ENCODE results near the gene ZFHX3. TPM values are rescaled to one million over a fixed set of nuclear protein-coding genes. Genes with fewer than 3 reads are reported as not detected.

The ZFHX3 gene
- total and polyA plus RNA-seq, 10 of the 15 experiments (the other 5 are each of a cell fraction or from before 2014, with no cell fraction given) = 0.68 to 8.6 (median 2.0) TPM

DNA sequence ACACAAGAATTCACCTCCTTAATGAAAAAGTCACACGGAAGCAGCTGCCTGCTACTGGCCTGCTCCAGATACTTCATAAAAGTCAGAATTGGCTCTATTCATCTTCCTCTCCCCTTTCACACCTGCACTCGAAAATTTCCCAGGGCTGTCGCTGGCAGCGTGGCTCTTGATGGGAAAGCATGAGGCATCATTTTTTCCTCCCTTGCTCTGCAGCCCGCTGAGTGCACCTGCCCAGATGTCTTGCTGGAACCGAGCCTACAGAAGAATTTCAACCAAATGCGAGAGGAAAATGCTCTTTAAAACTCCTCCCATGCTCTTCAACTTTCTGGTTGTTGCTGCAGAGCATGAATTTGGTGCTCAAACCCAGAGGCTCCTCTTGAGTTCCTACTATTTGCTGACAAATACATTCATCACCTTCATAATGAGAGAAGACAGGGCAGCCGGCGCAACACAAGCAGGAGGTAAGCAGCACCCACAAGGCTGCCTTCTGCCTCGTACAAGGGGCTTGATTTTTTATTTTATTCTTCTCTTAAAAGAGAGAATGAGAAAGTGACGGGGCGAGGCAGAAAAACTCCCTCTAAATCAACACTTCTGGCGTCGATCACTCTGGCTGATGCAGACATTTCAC, 146.8 kb downstream of the ZFHX3 start:
- 84% methylated on average over 14 of the region's 14 CpGs for WGBS (ENCODE audit: insufficient coverage, insufficient replicate concordance, low lambda C conversion rate, missing lambda C conversion rate)
- DNase-seq (ENCODE audit: low read depth, low spot score) (no peak), FAIRE-seq (no peak), ATAC-seq (no peak)
- H3K9me3 ChIP-seq (replicated peaks; ENCODE audit: control insufficient read depth, insufficient read depth, low read length) = no peaks in the 10 kb centered on the region
- POLR2A ChIA-PET = no interaction called here
- no peak overlapping the region for H3K27ac ChIP-seq (ENCODE audit: control insufficient read depth, insufficient read depth)
- intact Hi-C loops (cut with micrococcal nuclease; ENCODE audit: unreplicated experiment) = no loop called here
- H3K36me3 ChIP-seq (ENCODE audit: control insufficient read depth in 2 of 2, insufficient read depth in 2 of 2, low read length in 1 of 2) = no peaks in the 10 kb centered on the region; a peak in 1 of 4 replicates
- no TSS peak for BruUV-seq (replicated peaks)
- no peaks in the 10 kb centered on the region for H3K27me3 ChIP-seq (replicated peaks in 1 of 2; ENCODE audit: control insufficient read depth in 2 of 2, insufficient read depth in 2 of 2, low read length in 1 of 2)
- H2AFZ ChIP-seq (ENCODE audit: control insufficient read depth, low read depth, low read length) = no peak overlapping the region
- in situ Hi-C loops (cut with MboI) = no loop called here
- no peaks in the 10 kb centered on the region for H3K79me2 ChIP-seq (ENCODE audit: control insufficient read depth, insufficient read depth, low read length)
- CTCF ChIA-PET = no interaction called here
- no peaks in the 10 kb centered on the region for H4K20me1 ChIP-seq (ENCODE audit: control insufficient read depth, insufficient read depth)
- H3K4me2 ChIP-seq (ENCODE audit: control insufficient read depth, insufficient read depth) = no peak overlapping the region
- H3K9ac ChIP-seq (ENCODE audit: control insufficient read depth, insufficient read depth, low read length) = no peak overlapping the region
- no peak overlapping the region for H3K4me3 ChIP-seq
- SMC1A ChIA-PET (ENCODE audit: uncharacterized antibody, unreplicated experiment) = no interaction called here
- TF ChIP-seq, protein P1, sequence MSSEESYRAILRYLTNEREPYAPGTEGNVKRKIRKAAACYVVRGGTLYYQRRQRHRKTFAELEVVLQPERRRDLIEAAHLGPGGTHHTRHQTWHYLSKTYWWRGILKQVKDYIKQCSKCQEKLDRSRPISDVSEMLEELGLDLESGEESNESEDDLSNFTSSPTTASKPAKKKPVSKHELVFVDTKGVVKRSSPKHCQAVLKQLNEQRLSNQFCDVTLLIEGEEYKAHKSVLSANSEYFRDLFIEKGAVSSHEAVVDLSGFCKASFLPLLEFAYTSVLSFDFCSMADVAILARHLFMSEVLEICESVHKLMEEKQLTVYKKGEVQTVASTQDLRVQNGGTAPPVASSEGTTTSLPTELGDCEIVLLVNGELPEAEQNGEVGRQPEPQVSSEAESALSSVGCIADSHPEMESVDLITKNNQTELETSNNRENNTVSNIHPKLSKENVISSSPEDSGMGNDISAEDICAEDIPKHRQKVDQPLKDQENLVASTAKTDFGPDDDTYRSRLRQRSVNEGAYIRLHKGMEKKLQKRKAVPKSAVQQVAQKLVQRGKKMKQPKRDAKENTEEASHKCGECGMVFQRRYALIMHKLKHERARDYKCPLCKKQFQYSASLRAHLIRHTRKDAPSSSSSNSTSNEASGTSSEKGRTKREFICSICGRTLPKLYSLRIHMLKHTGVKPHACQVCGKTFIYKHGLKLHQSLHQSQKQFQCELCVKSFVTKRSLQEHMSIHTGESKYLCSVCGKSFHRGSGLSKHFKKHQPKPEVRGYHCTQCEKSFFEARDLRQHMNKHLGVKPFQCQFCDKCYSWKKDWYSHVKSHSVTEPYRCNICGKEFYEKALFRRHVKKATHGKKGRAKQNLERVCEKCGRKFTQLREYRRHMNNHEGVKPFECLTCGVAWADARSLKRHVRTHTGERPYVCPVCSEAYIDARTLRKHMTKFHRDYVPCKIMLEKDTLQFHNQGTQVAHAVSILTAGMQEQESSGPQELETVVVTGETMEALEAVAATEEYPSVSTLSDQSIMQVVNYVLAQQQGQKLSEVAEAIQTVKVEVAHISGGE (CRISPR knock-in tag; IDR thresholded peaks at IDR 0.05) = no peak
- TF ChIP-seq EGR1 (IDR thresholded peaks at IDR 0.05; ENCODE audit: borderline replicate concordance in 1 of 2, low read depth in 2 of 2, low read length in 2 of 2) (no peak), RELA (IDR thresholded peaks at IDR 0.05; ENCODE audit: borderline replicate concordance, partially characterized antibody) (no peak), KAT2A (conservative IDR thresholded peaks at IDR 0.05; ENCODE audit: control insufficient read depth, low read depth, low read length) (no peak)
- TF ChIP-seq, protein P2, sequence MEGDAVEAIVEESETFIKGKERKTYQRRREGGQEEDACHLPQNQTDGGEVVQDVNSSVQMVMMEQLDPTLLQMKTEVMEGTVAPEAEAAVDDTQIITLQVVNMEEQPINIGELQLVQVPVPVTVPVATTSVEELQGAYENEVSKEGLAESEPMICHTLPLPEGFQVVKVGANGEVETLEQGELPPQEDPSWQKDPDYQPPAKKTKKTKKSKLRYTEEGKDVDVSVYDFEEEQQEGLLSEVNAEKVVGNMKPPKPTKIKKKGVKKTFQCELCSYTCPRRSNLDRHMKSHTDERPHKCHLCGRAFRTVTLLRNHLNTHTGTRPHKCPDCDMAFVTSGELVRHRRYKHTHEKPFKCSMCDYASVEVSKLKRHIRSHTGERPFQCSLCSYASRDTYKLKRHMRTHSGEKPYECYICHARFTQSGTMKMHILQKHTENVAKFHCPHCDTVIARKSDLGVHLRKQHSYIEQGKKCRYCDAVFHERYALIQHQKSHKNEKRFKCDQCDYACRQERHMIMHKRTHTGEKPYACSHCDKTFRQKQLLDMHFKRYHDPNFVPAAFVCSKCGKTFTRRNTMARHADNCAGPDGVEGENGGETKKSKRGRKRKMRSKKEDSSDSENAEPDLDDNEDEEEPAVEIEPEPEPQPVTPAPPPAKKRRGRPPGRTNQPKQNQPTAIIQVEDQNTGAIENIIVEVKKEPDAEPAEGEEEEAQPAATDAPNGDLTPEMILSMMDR (IDR thresholded peaks at IDR 0.05 in 2 of 3, conservative IDR thresholded peaks at IDR 0.05 in 1 of 3; ENCODE audit: control insufficient read depth in 2 of 3, extremely low read depth in 1 of 3, insufficient read depth in 1 of 3, low read depth in 3 of 3, low read length in 3 of 3) = no peak
- TF ChIP-seq, protein P3, sequence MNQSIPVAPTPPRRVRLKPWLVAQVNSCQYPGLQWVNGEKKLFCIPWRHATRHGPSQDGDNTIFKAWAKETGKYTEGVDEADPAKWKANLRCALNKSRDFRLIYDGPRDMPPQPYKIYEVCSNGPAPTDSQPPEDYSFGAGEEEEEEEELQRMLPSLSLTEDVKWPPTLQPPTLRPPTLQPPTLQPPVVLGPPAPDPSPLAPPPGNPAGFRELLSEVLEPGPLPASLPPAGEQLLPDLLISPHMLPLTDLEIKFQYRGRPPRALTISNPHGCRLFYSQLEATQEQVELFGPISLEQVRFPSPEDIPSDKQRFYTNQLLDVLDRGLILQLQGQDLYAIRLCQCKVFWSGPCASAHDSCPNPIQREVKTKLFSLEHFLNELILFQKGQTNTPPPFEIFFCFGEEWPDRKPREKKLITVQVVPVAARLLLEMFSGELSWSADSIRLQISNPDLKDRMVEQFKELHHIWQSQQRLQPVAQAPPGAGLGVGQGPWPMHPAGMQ (IDR thresholded peaks at IDR 0.05; ENCODE audit: borderline replicate concordance) = no peak
- TF ChIP-seq, protein P4, sequence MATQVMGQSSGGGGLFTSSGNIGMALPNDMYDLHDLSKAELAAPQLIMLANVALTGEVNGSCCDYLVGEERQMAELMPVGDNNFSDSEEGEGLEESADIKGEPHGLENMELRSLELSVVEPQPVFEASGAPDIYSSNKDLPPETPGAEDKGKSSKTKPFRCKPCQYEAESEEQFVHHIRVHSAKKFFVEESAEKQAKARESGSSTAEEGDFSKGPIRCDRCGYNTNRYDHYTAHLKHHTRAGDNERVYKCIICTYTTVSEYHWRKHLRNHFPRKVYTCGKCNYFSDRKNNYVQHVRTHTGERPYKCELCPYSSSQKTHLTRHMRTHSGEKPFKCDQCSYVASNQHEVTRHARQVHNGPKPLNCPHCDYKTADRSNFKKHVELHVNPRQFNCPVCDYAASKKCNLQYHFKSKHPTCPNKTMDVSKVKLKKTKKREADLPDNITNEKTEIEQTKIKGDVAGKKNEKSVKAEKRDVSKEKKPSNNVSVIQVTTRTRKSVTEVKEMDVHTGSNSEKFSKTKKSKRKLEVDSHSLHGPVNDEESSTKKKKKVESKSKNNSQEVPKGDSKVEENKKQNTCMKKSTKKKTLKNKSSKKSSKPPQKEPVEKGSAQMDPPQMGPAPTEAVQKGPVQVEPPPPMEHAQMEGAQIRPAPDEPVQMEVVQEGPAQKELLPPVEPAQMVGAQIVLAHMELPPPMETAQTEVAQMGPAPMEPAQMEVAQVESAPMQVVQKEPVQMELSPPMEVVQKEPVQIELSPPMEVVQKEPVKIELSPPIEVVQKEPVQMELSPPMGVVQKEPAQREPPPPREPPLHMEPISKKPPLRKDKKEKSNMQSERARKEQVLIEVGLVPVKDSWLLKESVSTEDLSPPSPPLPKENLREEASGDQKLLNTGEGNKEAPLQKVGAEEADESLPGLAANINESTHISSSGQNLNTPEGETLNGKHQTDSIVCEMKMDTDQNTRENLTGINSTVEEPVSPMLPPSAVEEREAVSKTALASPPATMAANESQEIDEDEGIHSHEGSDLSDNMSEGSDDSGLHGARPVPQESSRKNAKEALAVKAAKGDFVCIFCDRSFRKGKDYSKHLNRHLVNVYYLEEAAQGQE (IDR thresholded peaks at IDR 0.05; ENCODE audit: low read depth, low read length) = no peak
- RAD21 ChIA-PET (ENCODE audit: unreplicated experiment) = no interaction called here
- H3K4me1 ChIP-seq (ENCODE audit: control insufficient read depth, insufficient read depth, low read length) = no peaks in the 10 kb centered on the region
